Ishikawa (cell line): ENCODE data around the gene GOLGA6A.

Experiments used
- EP300 ChIP-seq: IDR thresholded peaks from 2 replicates; pipeline ENCODE4 v1.6.1; 2012; ENCODE audit warnings: borderline replicate concordance
- RAD21 ChIP-seq: IDR thresholded peaks from 2 replicates; pipeline ENCODE4 v1.6.1; 2012; ENCODE audit warnings: low read depth
- TEAD4 ChIP-seq: IDR thresholded peaks from 2 replicates; pipeline ENCODE4 v1.6.1; 2012

- TF ChIP-seq RAD21 (no peak), EP300 (no peak), TEAD4 (no peak)
Measured at GRCh38 chr15:74044267-74045110, 37.9 kb downstream of the GOLGA6A start.
